Erythroblast (primary cell): Measurements from ENCODE around the gene GCLM.

Experiments used
- GATA1 ChIP-seq: IDR thresholded peaks from 2 replicates; pipeline ENCODE4 v1.6.1; 2011; ENCODE audit warnings: low read depth, mild to moderate bottlenecking, control low read depth, low read length, moderate library complexity
- POLR2A ChIP-seq: IDR thresholded peaks from 2 replicates; pipeline ENCODE4 v1.6.1; 2011; ENCODE audit warnings: mild to moderate bottlenecking, low read length

DNA sequence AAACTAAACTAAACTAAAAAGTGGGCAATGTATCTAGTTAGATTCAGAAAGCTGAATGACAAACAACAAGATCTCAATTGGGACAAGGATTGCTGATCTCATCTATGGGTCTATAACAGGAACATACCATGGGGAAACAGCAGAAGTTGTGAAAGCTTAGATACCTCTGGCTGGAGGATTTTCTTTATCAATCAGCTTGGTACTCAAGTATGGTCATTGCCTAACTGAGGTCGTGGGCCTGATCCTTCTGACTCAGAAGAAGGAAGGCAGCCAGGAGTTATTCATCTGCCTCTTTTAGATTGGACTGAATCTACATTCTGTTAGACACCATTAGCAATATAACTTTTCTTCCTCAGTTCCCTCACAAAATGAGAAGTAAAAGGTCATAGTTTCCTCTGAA, 69.9 kb downstream of the GCLM start:
- TF ChIP-seq POLR2A (no peak), GATA1 (no peak)
